WTC11 (cell line): ENCODE data around the gene TPD52L2.

ENCODE experiments used
- CREM ChIP-seq: sonication (generic); formaldehyde crosslinking; IDR thresholded peaks from 2 replicates; pipeline ENCODE4 v1.8.1; 2022; ENCODE audit warnings: mild to moderate bottlenecking, missing genetic modification reagents, moderate library complexity
- NR3C1 ChIP-seq: sonication (generic); formaldehyde crosslinking; conservative IDR thresholded peaks from 2 replicates; pipeline ENCODE4 v1.8.1; 2023; ENCODE audit warnings: low read depth, mild to moderate bottlenecking, missing genetic modification reagents
- TF ChIP-seq, protein P1 (sequence below): fragments of 200-600 bp; IDR thresholded peaks from 2 replicates; pipeline ENCODE4 v1.8.0; 2022; ENCODE audit warnings: antibody characterized with exemption
- TF ChIP-seq, protein P2 (sequence below): sonication (generic); formaldehyde crosslinking; conservative IDR thresholded peaks from 2 replicates; pipeline ENCODE4 v1.8.1; 2023; ENCODE audit warnings: mild to moderate bottlenecking, low read depth, missing genetic modification reagents, moderate library complexity

- TF ChIP-seq NR3C1 (no peak), CREM (CRISPR knock-in tag) (no peak)
- TF ChIP-seq, protein P1, sequence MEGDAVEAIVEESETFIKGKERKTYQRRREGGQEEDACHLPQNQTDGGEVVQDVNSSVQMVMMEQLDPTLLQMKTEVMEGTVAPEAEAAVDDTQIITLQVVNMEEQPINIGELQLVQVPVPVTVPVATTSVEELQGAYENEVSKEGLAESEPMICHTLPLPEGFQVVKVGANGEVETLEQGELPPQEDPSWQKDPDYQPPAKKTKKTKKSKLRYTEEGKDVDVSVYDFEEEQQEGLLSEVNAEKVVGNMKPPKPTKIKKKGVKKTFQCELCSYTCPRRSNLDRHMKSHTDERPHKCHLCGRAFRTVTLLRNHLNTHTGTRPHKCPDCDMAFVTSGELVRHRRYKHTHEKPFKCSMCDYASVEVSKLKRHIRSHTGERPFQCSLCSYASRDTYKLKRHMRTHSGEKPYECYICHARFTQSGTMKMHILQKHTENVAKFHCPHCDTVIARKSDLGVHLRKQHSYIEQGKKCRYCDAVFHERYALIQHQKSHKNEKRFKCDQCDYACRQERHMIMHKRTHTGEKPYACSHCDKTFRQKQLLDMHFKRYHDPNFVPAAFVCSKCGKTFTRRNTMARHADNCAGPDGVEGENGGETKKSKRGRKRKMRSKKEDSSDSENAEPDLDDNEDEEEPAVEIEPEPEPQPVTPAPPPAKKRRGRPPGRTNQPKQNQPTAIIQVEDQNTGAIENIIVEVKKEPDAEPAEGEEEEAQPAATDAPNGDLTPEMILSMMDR = no peak
- TF ChIP-seq, protein P2, sequence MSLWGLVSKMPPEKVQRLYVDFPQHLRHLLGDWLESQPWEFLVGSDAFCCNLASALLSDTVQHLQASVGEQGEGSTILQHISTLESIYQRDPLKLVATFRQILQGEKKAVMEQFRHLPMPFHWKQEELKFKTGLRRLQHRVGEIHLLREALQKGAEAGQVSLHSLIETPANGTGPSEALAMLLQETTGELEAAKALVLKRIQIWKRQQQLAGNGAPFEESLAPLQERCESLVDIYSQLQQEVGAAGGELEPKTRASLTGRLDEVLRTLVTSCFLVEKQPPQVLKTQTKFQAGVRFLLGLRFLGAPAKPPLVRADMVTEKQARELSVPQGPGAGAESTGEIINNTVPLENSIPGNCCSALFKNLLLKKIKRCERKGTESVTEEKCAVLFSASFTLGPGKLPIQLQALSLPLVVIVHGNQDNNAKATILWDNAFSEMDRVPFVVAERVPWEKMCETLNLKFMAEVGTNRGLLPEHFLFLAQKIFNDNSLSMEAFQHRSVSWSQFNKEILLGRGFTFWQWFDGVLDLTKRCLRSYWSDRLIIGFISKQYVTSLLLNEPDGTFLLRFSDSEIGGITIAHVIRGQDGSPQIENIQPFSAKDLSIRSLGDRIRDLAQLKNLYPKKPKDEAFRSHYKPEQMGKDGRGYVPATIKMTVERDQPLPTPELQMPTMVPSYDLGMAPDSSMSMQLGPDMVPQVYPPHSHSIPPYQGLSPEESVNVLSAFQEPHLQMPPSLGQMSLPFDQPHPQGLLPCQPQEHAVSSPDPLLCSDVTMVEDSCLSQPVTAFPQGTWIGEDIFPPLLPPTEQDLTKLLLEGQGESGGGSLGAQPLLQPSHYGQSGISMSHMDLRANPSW (CRISPR knock-in tag) = no peak
Observed at GRCh38 chr20:63843778-63844177, 21.3 kb upstream of the TPD52L2 start.
